NK-92 (cell line): Measurements from ENCODE around the gene HSFX1.

Source experiments
- DNase-seq: peaks from one replicate; lab custom pipeline; 2025; ENCODE audit not compliant: unreplicated experiment; lab: John Stamatoyannopoulos, UW

Gene HSFX1

DNA sequence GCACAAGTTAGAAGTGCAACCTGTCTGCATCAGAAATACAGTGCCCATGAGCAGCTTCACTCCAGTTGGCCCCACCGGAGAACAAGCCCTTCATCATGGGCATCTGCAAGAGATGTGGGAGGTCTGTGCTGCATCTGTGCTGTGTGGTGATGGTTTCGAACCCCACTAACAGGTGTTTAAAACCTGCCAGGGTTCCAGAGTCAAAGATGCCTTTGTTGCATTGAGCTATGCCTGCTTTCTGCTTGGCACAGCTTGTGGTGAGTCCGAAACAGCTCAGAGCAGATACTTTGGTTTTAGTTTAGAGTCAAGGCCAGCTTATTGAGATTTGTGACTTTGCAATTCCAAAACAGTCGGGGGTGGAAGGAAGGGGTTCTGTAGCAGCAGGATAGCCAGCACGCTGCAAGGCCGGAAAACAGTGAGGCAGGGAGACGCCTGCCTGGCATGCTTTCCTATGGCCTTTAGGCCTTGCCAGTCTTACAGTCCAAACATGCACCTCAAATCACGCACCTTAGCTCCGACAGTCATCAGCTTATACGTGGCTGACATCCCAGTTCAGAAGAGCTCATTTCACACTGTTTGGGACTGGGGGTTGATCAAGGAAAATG is 29.7 kb downstream of the HSFX1 start:
- no peak for DNase-seq

DNA sequence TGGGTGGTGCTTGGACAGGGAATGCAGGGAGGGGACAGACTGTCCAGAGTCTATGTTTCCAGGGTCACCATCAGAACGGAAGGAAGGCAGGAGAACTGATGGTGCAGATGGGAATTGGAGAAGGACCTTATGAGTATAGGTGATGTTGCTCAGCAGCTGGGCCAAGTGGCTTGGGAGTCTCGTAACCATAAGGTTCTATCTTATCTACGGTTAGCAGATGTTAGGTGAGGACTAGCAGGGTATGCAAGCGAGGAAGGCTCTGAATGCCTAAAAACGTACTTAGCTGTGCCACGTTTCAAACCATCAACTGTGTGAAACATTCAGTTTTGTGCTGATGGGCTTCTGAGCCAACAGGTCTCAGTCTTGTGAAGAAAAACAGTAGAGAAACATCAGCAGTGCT is 30.2 kb downstream of the HSFX1 start:
- DNase-seq: no peak

DNA sequence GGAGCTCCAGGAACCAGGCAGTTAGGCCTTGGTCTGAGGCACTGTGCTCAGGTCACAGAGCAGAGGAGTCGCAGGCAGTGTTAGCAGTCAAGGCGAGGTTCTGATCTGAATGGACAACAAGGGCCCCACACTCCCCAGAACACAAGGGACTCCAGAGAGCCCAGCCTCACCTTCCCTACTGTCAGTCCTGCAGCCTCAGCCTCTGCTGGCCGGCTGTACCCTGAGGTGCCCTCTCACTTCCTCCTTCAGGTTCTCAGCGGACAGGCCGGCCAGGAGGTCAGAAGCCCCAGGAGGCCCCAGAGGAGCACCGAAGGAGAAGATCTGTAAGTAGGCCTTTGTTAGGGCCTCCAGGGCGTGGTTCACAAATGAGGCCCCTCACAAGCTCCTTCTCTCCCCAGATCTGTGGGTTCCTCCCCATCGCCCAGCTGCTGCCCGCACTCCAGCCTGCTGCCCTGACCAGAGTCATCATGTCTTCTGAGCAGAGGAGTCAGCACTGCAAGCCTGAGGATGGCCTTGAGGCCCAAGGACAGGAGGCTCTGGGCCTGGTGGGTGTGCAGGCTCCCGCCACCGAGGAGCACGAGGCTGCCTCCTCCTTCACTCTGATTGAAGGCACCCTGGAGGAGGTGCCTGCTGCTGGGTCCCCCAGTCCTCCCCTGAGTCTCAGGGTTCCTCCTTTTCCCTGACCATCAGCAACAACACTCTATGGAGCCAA is 34.0 kb downstream of the HSFX1 start:
- DNase-seq: no peak

DNA sequence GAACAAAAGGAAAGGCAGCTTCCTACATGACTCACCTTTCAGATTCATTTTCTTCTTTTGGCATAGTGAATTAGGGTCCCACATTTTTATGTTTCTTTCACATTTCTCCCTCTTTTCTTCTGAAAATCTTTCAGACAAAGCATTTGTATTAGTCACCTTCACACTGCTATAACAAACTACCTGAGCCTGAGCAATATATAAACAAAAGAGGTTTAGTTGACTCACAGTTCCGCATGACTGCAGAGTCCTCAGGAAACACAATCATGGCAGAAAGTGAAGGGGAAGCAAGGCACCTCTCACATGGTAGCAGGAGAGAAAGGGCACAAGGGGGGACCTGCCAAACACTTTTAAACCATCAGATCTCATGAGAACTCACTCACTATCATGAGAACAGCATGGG is 44.8 kb downstream of the HSFX1 start:
- no peak for DNase-seq

DNA sequence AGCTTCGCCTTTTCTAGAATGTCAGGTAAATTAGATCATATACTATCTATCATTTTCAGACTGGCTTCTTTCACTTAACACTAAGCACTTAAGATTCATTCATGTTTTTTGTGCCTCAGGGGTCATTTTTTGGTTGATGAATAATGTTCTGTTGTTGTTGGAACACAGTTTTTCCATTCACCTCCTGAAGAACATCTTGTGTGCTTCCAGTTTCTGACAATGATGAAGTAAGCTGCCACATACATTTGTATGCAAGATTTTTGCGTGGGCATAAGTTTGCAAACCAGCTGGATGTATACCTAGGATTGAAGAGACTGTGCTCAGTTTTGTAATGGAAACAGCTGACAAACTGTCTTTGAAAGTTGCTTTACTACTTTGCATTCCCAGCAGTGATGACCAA is 45.5 kb downstream of the HSFX1 start:
- DNase-seq: no peak

DNA sequence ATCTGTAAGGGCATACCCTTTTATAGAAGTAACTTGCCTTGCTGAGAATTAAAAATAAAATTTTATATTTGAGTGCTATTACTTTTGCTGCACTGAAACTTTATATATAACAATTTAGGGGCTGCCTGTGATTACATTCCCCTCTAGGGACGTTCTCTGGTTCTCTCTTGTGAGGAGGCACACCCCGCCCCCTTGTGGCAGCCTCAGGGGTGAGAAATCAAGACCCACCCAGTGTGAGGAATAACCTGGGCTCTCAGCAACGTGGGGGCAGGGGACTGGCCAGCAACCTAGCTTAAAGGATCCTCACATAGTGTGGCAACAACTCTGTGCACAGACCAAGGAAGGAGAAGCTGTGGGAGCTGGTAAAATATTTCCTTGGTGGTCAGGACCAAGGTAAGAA is 51.6 kb downstream of the HSFX1 start:
- no peak for DNase-seq
